Panc1 (cell line): Measurements from ENCODE around the gene CORO7.

ENCODE experiments used
- POLR2AphosphoS5 ChIP-seq: IDR thresholded peaks from 2 replicates; pipeline ENCODE4 v1.6.1; 2012; ENCODE audit warnings: mild to moderate bottlenecking, low read depth, low read length, moderate library complexity
- TF ChIP-seq, protein P1 (sequence below): fragments of 450-650 bp; IDR thresholded peaks from 2 replicates; pipeline ENCODE4 v1.5.1; 2017; ENCODE audit warnings: mild to moderate bottlenecking
- TF ChIP-seq, protein P2 (sequence below), 2 experiments: IDR thresholded peaks; 2 replicates each; pipeline ENCODE4 v1.6.1; 2011 to 2012; ENCODE audit warnings: low read depth in 2 of 2, control low read depth in 1 of 2, low read length in 1 of 2, mild to moderate bottlenecking in 1 of 2, moderate library complexity in 1 of 2; ENCODE audit not compliant: insufficient read depth in 1 of 2

DNA sequence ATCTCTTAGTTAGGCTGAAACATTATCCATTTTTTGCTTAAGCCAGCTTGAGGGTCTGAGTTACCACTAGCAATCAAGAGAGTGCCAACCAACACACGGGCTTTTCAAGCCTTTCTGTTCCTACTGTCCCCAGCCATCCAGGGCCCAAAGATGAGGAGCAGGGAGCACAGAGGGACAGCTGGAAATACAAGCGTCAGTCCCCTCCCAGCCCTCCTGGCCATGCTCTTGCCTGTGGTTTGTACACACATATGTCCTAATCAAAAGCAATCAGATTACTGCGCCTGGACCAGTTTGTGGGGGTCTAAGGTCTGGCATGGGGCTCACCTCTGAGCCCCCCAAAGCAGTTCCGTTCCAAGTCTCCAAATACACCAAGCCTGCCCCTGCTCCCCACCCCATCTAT is 3.5 kb downstream of the CORO7 start:
- TF ChIP-seq, protein P1, sequence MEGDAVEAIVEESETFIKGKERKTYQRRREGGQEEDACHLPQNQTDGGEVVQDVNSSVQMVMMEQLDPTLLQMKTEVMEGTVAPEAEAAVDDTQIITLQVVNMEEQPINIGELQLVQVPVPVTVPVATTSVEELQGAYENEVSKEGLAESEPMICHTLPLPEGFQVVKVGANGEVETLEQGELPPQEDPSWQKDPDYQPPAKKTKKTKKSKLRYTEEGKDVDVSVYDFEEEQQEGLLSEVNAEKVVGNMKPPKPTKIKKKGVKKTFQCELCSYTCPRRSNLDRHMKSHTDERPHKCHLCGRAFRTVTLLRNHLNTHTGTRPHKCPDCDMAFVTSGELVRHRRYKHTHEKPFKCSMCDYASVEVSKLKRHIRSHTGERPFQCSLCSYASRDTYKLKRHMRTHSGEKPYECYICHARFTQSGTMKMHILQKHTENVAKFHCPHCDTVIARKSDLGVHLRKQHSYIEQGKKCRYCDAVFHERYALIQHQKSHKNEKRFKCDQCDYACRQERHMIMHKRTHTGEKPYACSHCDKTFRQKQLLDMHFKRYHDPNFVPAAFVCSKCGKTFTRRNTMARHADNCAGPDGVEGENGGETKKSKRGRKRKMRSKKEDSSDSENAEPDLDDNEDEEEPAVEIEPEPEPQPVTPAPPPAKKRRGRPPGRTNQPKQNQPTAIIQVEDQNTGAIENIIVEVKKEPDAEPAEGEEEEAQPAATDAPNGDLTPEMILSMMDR = no peak
- no peak for TF ChIP-seq POLR2AphosphoS5
- TF ChIP-seq, protein P2, sequence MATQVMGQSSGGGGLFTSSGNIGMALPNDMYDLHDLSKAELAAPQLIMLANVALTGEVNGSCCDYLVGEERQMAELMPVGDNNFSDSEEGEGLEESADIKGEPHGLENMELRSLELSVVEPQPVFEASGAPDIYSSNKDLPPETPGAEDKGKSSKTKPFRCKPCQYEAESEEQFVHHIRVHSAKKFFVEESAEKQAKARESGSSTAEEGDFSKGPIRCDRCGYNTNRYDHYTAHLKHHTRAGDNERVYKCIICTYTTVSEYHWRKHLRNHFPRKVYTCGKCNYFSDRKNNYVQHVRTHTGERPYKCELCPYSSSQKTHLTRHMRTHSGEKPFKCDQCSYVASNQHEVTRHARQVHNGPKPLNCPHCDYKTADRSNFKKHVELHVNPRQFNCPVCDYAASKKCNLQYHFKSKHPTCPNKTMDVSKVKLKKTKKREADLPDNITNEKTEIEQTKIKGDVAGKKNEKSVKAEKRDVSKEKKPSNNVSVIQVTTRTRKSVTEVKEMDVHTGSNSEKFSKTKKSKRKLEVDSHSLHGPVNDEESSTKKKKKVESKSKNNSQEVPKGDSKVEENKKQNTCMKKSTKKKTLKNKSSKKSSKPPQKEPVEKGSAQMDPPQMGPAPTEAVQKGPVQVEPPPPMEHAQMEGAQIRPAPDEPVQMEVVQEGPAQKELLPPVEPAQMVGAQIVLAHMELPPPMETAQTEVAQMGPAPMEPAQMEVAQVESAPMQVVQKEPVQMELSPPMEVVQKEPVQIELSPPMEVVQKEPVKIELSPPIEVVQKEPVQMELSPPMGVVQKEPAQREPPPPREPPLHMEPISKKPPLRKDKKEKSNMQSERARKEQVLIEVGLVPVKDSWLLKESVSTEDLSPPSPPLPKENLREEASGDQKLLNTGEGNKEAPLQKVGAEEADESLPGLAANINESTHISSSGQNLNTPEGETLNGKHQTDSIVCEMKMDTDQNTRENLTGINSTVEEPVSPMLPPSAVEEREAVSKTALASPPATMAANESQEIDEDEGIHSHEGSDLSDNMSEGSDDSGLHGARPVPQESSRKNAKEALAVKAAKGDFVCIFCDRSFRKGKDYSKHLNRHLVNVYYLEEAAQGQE (IDR thresholded peaks at IDR 0.05; ENCODE audit: insufficient read depth in 1 of 2, low read depth in 2 of 2, low read length in 1 of 2) = no peak
